NCI-H774 (cell line): ENCODE measurements around the gene PCDH9.
"Not testable (repeated sequence)": the region's sequence is repeated elsewhere in the genome, so short reads cannot be mapped to it uniquely, and the experiment has no call there.

Experiments used
- DNase-seq: peaks from one replicate; lab custom pipeline; 2025; lab: John Stamatoyannopoulos, UW

PCDH9 gene

DNA sequence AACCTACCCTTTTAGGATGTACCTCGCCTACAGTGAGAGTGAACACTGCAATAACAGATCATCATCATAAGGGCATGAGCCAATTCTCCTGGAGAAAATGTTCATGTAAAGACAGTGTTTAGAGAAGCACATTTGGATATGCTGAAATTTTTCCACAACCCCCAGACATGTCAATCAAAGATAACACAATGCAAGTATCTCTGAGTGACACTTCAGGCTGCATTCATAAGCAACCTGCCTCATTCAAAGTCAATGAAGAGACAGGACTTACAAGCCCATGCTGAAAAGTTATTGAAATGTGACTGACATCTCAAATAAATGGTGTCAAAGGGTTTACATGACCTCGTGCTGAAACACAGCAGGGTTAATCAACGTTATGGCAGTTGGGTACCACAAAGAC, 102.0 kb downstream of the PCDH9 start:
- DNase-seq = no peak

DNA sequence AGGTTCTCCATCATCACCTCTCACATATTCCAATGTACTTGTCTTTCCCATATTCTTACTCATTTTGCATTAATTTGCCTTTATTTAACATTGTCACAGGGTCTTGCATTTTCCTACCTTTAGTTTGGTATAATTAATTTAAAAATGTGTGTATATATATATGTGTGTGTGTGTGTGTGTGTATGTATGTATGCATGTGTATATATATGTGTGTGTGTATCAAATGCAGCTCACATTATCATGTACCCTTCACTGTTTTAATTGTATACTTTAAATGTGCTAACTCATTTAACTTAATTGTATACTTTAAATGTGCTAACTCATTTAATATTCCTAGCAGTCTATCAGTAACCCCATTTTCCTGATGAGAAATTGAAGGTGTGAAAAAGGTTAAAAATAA, 104.5 kb downstream of the PCDH9 start:
- no peak for DNase-seq

DNA sequence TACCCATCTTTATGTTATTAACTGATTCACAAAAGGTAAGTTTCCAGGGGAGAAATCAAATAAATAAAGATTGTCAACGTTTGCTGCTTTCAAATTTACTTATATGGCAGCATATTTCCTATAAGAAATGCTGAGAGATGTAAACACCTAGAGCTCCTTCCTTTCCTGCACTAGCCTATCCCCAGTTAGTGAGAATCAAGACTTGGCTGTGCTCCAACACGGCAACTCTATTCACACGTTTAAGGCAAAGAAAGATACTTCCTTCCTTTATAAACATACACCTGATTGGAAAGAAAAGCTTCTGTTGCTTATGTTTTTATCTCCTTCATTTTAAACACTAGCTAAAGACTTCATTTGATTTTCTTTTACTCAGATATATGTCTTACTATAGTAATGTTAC, 107.0 kb downstream of the PCDH9 start:
- no peak for DNase-seq

DNA sequence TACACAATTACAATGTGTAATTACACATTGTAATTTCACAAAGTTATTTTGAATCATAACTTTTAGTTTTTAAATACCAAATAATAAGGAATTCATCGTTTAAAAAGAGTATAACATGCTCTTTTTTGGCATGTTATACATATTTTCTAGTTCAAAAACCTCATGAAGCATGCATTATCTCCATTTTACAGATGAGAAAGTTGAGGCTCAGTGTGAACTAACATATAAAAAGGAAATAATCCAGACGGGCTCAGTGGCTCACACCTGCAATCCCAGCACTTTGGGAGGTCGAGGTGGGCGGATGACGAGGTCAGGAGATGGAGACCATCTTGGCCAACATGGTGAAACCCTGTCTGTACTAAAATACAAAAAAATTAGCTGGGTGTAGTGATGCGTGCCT, 107.9 kb downstream of the PCDH9 start:
- no peak for DNase-seq

DNA sequence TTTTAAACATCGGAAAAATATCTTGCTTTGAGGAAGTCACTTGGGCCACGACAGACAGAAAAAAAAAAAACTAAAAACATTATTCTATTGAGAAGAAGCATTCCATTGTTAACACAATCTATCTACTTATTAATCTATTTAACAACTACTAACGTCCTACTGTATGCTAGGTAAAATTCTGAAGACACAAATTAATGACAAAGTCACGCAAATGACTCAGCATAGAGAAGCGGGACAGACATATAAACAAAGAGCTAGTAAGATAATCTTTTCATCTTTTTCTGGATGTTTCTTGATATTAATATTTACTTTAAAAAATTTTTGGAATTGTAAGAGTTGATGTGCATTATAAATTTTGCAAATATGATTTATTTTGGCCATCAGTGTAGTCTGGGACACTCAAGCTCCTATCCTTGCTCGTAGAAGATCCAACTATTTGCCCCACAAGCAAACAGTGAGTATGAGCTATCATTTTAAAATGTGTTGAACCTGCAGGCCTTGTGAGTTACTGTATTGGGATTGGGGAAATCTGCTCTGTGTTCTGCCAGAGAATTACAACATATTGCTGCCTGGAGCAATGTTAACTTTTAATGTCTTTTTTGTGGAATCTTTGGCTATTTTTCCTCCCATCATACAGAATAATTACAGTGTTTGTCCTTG, 109.1 kb downstream of the PCDH9 start:
- no peak for DNase-seq

DNA sequence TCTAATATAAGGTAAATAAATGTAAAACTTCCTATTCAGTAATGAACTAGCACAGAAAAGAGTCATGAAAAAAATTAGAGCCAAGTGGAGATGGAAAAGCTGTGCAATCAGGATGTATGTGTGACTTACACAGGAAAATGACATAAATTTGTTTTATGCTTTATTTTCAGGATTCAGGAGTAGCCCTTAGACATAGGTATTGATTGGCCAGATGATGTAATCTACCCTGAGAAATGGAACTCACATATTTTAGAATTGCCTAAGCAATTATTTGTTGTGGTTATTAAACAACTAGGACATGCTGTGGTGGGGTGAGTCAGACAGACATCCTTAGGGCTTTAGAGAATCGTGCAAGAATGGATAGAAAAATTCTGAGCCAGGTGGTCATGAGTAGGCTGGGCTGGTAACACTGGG, 110.6 kb downstream of the PCDH9 start:
- DNase-seq = no peak

DNA sequence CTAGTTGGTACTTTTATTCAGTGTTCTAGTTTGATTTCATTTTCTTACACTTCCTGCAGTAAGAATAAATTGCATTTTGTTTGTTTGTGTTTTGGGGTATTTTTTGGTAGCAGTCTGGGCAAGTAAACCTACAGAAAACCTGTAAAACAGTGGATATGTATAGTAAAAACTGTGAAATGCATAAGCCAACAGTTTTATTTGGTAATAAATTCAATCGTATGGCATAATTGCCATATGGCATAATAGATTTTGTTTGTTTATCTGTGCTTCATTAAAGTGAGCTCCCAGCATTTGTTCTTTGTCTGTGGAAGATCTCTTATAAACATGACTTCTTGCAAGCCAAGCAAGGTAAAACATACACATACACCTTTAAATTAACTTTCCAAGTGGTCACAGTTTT, 111.9 kb downstream of the PCDH9 start:
- no peak for DNase-seq

DNA sequence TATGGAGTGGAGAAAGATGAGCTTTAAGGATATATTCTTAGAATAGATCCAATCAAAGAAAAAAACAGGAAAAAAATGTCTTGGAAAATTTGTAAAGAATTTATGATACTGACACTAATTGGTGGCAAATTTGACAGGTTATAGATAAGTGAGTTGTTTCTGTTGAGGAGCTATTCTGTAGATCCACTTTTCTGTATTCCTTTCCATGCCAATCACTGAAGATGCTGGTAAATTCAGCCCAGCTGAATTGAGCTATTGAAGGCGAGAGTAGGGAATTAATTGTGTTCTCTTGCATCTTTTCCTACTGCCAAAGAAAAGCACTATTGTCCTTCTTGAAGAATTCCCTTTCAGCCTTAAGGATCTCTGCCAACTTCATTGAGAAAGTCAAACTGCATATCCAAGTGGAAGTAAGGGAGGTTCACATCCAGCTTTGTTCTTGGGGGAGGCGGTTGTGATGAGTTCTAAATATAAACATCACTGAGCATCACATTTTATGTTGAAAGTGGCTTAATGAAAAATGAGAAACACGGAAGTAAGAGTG, 113.1 kb downstream of the PCDH9 start:
- no peak for DNase-seq

DNA sequence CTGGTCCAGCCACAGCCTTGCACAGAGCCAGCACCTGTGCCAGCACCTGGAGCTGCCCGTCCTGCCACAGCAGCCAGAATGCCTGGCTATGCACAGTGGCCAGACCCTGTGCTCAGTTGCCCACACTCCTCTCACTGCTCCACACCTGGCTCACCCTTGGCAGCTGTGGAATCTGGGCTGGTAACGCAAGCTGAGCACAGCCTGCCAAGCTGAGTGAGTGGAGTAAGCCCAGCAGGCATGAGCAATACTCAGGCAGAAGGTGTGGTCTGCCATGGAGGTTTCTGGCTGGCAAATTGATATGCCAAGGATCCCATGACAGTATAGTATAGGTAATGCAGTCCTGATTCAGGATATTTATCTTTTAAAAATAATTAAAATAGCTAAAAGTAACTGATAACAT, 122.2 kb downstream of the PCDH9 start:
- no peak for DNase-seq

DNA sequence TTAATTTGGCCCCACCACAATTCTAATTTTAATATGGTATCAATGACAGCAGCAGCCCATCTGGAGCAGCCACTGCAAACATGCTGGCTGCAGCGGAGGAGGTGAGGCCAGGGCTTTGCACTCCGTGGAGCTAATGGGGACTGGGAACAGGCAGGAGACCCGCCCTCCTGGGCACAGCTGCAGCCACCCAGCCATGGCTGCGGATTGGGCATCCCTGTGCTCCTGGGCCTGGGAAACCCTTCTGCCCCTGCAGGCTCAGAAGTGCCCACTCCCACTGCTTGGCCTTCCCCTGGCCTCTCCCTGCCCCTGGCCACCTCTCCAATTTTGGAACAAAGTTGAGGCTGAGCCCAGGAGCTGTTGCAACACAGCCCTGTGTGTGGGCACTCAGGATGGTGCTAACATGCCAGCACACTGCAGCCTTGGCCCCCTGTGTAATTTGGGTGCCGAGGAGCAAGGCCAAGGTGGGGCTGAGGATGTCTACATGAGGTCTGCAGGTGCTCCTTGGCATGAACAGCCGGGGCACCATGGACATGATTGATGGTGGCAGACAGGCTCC, 123.6 kb downstream of the PCDH9 start:
- DNase-seq = no peak

DNA sequence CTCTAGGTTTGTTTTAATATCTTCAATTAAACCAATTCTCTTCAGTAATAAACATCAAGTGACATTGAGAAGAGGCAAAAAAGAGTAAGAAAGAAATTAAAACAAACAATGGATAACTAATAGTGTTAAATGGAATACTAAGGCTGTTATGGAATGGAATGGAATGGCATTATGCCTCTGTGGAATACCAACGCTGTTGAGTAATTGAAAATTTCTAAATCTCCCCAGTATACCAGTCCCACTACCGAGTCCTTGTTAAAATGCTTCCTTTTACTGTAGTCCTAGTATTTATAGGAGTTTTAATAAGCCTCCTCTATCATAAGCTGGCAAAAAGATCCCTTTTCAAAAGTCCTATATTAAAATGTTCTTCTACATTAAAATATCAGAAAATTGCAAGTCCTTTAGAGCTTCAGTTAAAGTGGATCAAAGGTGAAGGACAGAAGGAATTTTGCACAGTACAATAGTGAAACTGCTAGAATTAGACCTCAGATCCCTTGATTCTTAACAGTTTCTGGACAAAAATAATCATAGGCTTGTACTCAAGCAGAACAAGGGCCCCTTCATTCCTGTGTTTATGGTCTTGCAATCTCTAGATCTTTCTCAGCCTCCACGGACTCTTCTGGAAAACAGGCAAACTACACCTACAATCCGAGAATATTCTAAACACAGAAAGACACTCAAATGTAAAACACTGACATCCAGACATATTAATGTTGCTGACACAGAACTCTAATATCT, 128.2 kb downstream of the PCDH9 start:
- no peak for DNase-seq

DNA sequence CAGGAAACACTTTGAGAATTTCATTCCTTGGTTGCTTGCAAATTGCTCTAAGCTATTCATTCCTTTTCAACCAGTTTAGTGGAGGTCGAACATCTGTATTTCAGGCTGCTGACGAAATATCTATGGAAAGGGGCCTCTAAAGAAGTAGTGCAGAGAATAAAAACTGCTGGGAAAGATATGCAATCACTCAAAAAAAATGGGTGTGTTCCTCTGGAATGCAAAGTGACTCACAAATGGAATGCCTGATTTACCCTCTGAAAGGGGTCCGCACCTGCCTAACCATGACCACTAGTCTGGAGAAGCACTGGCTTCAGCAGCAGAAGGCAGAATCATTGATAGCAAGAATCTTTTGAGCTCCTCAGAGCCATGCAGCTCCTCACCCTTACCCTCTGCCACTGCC, 129.4 kb downstream of the PCDH9 start:
- DNase-seq = no peak

DNA sequence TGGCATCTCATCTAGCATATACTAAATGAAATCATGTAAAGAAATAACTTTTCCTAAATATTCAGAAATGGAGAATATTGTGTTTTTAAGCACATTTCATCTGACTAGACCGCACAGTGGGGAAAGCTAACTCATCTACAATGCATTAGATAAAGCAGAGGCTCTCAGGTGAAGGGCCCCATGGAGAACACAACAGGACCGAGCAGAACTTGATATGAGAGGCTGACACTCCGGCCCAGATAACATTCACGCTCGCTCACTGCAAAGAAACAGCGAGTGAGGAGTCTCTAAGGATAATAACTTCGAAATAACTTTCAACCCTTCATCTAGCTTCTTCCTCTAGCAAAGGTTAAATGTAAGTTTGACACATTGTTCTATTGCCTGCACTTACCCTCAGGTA, 130.6 kb downstream of the PCDH9 start:
- DNase-seq = no peak

DNA sequence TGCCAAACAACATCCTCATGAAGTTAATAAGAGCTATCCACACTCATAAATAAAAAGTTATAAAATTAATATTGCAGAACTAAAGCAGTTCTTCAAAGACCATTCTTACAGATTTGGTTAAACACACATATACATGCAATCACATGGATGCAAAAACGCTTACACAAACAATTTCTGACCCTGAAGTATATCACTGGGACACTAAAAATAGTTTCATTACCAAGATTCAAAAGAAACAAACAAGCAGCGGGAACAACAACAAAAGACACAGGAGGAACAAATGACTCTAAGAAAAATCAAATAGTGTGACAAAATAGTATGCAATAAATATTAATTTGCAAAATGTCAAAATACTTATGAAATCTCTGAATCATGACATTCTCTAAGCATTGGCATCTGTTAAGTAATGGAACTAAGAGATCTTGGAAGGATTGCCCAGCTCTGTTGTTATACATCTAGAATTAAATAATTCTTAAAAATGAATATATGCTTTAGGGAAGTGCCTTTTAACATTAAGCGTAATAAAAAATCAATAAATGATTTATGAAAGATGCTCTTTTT, 132.2 kb downstream of the PCDH9 start:
- no peak for DNase-seq

DNA sequence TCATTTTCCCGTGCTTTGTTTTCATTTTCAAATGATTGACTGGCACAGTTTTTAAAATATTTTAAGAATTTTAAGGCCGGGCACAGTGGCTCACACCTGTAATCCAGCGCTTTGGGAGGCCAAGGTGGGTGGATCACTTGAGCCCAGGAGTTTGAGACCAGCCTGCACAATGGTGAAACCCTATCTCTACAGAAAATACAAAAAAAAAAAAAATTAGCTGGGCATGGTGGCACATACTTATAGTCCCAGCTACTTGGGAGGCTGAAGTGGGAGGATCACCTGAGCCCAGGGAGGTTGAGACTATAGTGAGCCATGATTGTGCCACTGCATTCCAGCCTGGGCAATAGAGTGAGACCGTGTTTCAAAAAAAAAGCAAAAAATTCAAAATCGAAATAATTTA, 133.2 kb downstream of the PCDH9 start:
- DNase-seq = not testable (repeated sequence)

DNA sequence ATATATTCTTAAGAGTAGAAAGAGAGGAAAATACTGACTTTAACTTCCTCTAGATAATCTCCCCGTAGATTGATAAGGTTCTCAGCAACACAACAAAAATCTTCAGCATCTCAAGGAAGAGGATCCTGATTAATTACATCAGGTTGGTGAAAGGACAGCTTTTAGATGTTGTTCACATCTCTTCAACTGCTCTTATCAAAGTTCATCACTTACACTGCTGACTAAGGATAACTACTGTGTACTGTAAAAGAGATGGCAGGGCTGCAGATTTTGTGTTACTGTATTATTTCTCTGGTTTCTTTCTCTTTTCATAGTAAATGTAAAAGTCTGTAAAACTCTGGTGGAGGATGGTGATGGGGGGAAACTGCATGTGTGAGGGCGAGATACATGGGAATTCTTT, 133.7 kb downstream of the PCDH9 start:
- DNase-seq = no peak

DNA sequence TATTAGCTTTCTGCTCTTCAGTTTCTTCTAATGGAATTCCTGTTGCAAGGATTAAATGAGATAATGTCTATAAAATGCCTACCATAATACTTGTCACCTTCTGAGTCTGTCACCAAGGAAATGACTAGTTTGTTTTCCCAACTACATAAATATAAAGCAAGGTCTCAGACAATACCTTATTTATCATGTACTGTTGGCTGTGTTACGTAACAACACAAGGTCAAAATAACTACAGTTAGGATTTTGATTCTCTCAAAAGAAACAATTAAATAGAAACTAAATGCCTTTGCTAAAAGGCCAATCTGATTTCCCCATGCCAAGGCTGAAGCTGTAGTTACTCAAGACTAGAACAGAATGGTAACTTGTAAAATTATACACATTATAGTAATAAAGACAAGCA, 134.5 kb downstream of the PCDH9 start:
- no peak for DNase-seq

DNA sequence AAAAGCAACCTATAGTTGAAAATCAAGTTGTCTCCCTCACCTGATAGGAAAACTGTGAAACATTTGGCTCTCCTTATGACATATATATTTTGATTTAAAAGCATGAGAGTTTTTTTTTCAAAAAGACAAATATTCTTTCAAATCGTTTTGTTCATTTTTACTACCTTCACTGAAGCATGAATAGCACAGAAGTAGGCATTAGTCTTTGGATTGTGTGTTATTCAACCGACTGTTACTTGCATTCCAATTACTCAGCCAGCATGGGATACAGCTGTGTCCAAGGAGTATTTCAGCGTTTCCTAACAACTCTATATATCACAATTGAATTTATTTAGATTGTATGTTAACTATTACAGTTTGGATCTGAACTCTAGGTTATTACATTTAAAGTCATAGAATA, 135.2 kb downstream of the PCDH9 start:
- no peak for DNase-seq

DNA sequence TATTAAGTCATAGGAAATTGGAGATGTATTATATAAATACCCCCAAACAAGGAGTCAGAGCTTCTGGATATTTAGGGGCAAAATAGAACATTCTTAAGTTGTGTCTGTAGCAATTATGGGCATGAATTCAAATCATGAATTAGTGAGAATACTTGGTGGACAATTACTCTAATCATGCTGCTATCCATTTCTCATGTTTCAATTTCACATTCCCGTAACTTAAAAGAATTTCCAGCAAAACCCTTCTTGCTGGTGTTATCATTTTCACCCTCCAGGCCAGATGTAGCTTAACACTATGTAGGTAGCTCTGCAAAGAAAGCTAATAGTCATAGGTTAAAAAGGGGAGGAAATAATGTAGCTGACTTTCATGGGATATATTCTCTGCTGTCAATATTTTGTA, 136.1 kb downstream of the PCDH9 start:
- no peak for DNase-seq

DNA sequence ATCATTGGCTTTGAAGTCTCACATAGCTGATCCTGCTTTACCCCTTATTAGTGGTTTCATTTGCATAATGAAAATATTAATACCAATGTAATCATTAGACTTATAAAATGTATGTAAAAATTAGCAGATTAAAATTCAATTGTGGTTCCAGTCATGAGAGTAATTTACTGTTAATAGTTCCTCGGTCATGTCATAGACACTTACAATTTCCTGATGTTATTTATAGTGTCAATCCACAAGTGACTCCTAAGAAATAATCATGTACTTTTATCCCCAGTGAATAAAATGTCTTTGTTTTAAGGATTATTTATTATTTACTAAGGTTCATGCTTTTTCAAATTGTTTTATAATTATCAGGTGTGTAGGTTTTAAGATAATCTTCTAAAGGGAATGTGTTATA, 138.5 kb downstream of the PCDH9 start:
- DNase-seq = no peak

DNA sequence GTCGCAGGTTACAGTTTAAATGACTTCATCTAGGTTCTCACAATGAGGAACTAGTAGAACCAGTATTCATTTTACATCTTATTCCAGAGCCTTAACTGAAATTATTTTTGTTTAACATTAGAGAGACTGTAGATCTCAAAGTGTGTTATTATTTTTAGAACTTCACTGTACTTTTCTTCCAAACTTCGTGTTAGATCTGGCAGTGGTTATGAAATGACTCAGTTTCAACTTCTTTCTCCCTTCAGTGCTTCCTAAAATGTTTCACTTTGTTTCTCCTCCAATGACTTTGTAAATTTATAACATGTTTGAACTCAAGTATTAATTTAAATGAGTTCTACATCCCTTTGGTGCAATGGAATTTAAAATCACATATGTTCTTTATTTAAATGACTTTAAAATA, 139.3 kb downstream of the PCDH9 start:
- DNase-seq = no peak

DNA sequence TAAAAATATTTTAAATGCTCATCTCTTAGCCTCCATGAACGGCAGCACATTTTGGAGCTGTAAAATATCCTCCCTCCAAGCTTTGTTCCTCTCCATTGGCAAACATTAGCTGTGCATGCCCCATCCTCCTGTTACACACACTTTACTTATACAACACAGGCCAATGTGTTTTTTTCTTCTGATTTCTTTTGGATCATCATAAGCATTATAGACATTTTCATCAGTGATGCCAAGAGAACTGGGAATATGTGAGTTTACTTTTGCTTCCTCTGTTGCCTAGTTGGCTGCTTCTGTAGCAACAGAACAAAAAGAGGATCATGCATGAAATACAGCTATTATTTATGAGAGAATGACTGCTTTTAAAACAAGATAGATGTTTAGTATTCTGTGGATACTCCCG, 142.6 kb downstream of the PCDH9 start:
- no peak for DNase-seq

DNA sequence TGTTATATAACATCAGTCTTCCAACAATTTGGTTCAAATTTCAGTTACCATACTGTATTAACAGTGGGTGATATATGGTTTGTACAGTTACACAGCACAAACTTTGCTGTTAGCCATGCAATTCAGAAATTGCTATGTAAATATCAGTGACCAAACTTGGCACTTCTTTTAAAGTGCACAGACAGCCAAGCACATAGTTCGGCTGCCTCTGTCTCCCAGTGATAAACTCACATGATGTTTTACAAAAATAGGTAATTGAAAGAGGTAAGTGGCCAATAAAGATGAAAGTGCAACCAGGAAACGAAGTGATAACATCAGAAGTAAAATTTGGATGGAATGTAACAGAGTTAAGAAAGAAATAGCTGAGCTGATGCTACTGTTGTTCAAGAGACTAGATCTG, 143.9 kb downstream of the PCDH9 start:
- DNase-seq = no peak
